H1 (cell line): ENCODE measurements around the gene TMEM129. TPM values are rescaled to one million over a fixed set of nuclear protein-coding genes. Genes with fewer than 3 reads are reported as not detected.

ENCODE experiments used
- TCF12 ChIP-seq: IDR thresholded peaks from 2 replicates; pipeline ENCODE4 v1.6.1; 2011; ENCODE audit warnings: low read depth, mild to moderate bottlenecking, low read length
- polyA plus RNA-seq, 7 experiments: library from polyadenylated mRNA; depleted of rRNA in 3 of 7; stranded (reverse) in 5 of 7; unstranded in 2 of 7; fragments of >200 nt in 5 of 7; fragments of 200-250 nt in 2 of 7; gene quantifications; 1 replicate in 5 of 7; 2 replicates in 1 of 7; 4 replicates in 1 of 7; pipeline versions ENCODE4 v1.2.1 to v1.2.3, GENCODE V29; 2011 to 2013; ENCODE audit warnings: missing spikeins in 2 of 7, mixed read lengths in 2 of 7
- total RNA-seq: library from RNA; stranded (reverse); fragmentation: NEBNext Ultra II Directional; extraction: Animal tissue kit (Norgen Biotek cat#: 25700); gene quantifications from 2 replicates; pipeline ENCODE4 v1.2.1, GENCODE V29; 2021

Gene TMEM129
- total and polyA plus RNA-seq, 2 of the 8 experiments (the other 6 are each of a cell fraction or from before 2014, with no cell fraction given): 31.5 to 58.7 TPM

GRCh38 chr4:1717129-1718094 lies 3.7 kb downstream of the TMEM129 start (continued):
- no peak for TF ChIP-seq TCF12
